ENCODE data around the gene BACH2.
"Not testable (repeated sequence)": the region's sequence is repeated elsewhere in the genome, so short reads cannot be mapped to it uniquely, and the experiment has no call there.

BACH2 gene

GRCh38 chr6:90214966-90215365, 81.7 kb downstream of the BACH2 start:
- no peak for DNase-seq (ENCODE audit: low read depth, low spot score)

- no peak for DNase-seq (ENCODE audit: low read depth, low spot score)
These were observed 82.2 kb downstream of the BACH2 start for GRCh38 chr6:90214461-90214860.

GRCh38 chr6:90212274-90212673, 84.4 kb downstream of the BACH2 start:
- no peak for DNase-seq (ENCODE audit: low read depth, low spot score)

GRCh38 chr6:90209527-90209926, 87.1 kb downstream of the BACH2 start:
- no peak for DNase-seq (ENCODE audit: low read depth, low spot score)

GRCh38 chr6:90208690-90209089, 88.0 kb downstream of the BACH2 start:
- DNase-seq (ENCODE audit: low read depth, low spot score): not testable (repeated sequence)

GRCh38 chr6:90204327-90205056, 92.2 kb downstream of the BACH2 start:
- no peak for DNase-seq (ENCODE audit: low read depth, low spot score)

GRCh38 chr6:90203672-90204071, 93.0 kb downstream of the BACH2 start:
- DNase-seq (ENCODE audit: low read depth, low spot score): no peak

- DNase-seq (ENCODE audit: low read depth, low spot score): no peak
These were observed 94.5 kb downstream of the BACH2 start for GRCh38 chr6:90202156-90202555.

- DNase-seq (ENCODE audit: low read depth, low spot score): no peak
These were observed 96.7 kb downstream of the BACH2 start for GRCh38 chr6:90199900-90200299.

- no peak for DNase-seq (ENCODE audit: low read depth, low spot score)
These were observed 97.8 kb downstream of the BACH2 start for GRCh38 chr6:90198758-90199425.

- no peak for DNase-seq (ENCODE audit: low read depth, low spot score)
These were observed 98.7 kb downstream of the BACH2 start for GRCh38 chr6:90197854-90198496.

- no peak for DNase-seq (ENCODE audit: low read depth, low spot score)
These were observed 101.4 kb downstream of the BACH2 start for GRCh38 chr6:90195094-90195829.

- DNase-seq (ENCODE audit: low read depth, low spot score): no peak
These were observed 102.2 kb downstream of the BACH2 start for GRCh38 chr6:90194371-90194841.

GRCh38 chr6:90193359-90193758, 103.3 kb downstream of the BACH2 start:
- no peak for DNase-seq (ENCODE audit: low read depth, low spot score)

GRCh38 chr6:90192857-90193256, 103.8 kb downstream of the BACH2 start:
- no peak for DNase-seq (ENCODE audit: low read depth, low spot score)

GRCh38 chr6:90190752-90191395, 105.8 kb downstream of the BACH2 start:
- no peak for DNase-seq (ENCODE audit: low read depth, low spot score)

- DNase-seq (ENCODE audit: low read depth, low spot score): no peak
These were observed 106.5 kb downstream of the BACH2 start for GRCh38 chr6:90190131-90190530.

- DNase-seq (ENCODE audit: low read depth, low spot score): no peak
These were observed 109.1 kb downstream of the BACH2 start for GRCh38 chr6:90187437-90188121.

- no peak for DNase-seq (ENCODE audit: low read depth, low spot score)
These were observed 109.8 kb downstream of the BACH2 start for GRCh38 chr6:90186637-90187371.

GRCh38 chr6:90186026-90186425, 110.6 kb downstream of the BACH2 start:
- no peak for DNase-seq (ENCODE audit: low read depth, low spot score)
